22Rv1 (cell line): ENCODE measurements around the gene TMEM179.

Source experiments
- ZFX ChIP-seq: fragments of 450-650 bp; IDR thresholded peaks from 2 replicates; pipeline ENCODE4 v1.6.1; 2017; ENCODE audit warnings: antibody characterized with exemption, borderline replicate concordance
- TF ChIP-seq, protein P1 (sequence below): fragments of 450-650 bp; IDR thresholded peaks from 2 replicates; pipeline ENCODE4 v1.5.1; 2017; ENCODE audit warnings: mild to moderate bottlenecking

- TF ChIP-seq, protein P1, sequence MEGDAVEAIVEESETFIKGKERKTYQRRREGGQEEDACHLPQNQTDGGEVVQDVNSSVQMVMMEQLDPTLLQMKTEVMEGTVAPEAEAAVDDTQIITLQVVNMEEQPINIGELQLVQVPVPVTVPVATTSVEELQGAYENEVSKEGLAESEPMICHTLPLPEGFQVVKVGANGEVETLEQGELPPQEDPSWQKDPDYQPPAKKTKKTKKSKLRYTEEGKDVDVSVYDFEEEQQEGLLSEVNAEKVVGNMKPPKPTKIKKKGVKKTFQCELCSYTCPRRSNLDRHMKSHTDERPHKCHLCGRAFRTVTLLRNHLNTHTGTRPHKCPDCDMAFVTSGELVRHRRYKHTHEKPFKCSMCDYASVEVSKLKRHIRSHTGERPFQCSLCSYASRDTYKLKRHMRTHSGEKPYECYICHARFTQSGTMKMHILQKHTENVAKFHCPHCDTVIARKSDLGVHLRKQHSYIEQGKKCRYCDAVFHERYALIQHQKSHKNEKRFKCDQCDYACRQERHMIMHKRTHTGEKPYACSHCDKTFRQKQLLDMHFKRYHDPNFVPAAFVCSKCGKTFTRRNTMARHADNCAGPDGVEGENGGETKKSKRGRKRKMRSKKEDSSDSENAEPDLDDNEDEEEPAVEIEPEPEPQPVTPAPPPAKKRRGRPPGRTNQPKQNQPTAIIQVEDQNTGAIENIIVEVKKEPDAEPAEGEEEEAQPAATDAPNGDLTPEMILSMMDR, result no peak
- TF ChIP-seq ZFX, result no peak
Measured at GRCh38 chr14:104598910-104599273, 5.7 kb downstream of the TMEM179 start.
